HFF-Myc (cell line): ENCODE measurements around the gene SCO2.

Experiments used
- DNase-seq: peaks from one replicate; pipeline ENCODE4 v3.0.0-alpha.2; 2011; ENCODE audit warnings: low read depth; ENCODE audit errors: extremely low read depth
- H3K4me3 ChIP-seq: replicated peaks from 2 replicates; pipeline ENCODE4 v1.5.1; 2011; ENCODE audit warnings: low read depth, mild to moderate bottlenecking, control low read depth, low read length
- CTCF ChIP-seq: IDR thresholded peaks from 2 replicates; pipeline ENCODE4 v1.5.1; 2012; ENCODE audit warnings: mild to moderate bottlenecking, low read depth, low read length, control low read depth; ENCODE audit errors: missing control alignments

The SCO2 gene

GRCh38 chr22:50485221-50486131, 39.9 kb downstream of the SCO2 start:
- H3K4me3 ChIP-seq, result no peak overlapping the region
- DNase-seq, result no peak
- no peak for TF ChIP-seq CTCF

GRCh38 chr22:50483977-50484853, 41.2 kb downstream of the SCO2 start:
- DNase-seq, result no peak
- no peak for TF ChIP-seq CTCF
- no peak overlapping the region for H3K4me3 ChIP-seq

- no peak for TF ChIP-seq CTCF
- DNase-seq, result no peak
- no peak overlapping the region for H3K4me3 ChIP-seq
Measured at GRCh38 chr22:50483556-50483955, 41.8 kb downstream of the SCO2 start.

- TF ChIP-seq CTCF, result no peak
- no peak for DNase-seq
- H3K4me3 ChIP-seq, result no peak overlapping the region
Measured at GRCh38 chr22:50483106-50483505, 42.3 kb downstream of the SCO2 start.

GRCh38 chr22:50482107-50483074, 43.0 kb downstream of the SCO2 start:
- H3K4me3 ChIP-seq, result peak overlapping the region; percentile 25
- no peak for DNase-seq

More at GRCh38 chr22:50482107-50483074, 43.0 kb downstream of the SCO2 start:
- no peak for TF ChIP-seq CTCF
